Stimulated activated CD4-positive, alpha-beta T cell treated with anti-CD3 and anti-CD28 coated beads, Interleukin-15, amount 100 ng/mL, for 24 hours (primary cell): ENCODE data around the gene SNX22.

ENCODE experiments used
- DNase-seq: peaks from one replicate; pipeline ENCODE4 v3.0.0-alpha.2; 2020

SNX22 gene

GRCh38 chr15:64134345-64134829 is 17.1 kb upstream of the SNX22 start:
- no peak for DNase-seq

- DNase-seq = no peak
Measured at GRCh38 chr15:64136347-64136746, 15.2 kb upstream of the SNX22 start.

DNA sequence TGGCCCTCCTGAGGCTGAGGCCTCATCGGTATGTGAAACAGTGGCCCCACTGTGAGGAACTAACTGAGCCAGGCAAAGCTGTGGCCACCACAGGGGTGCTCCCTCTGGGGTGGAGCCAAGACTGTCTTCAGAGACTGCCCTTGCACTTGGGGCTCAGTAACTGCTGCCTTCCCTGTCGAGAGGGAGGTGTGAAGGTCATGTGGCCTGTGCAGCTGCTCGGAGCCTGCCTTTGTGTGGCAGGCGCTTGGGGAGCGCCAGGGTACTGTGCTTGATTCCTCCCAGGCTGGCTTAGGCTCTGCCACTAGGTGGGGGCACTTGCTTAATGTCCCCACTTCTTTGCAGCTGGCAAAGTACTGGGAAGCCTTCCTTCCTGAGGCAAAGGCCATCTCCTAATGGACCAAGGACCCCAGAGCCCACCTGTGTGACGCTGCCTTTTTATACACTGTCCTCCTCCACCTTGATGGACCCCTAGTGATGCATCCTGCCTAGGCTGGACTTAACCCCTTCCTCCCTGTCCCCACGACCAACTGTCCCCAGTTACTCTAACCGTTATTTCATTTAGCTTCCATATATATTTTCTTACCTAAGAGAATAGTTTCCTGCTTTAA is 14.2 kb upstream of the SNX22 start:
- no peak for DNase-seq

GRCh38 chr15:64138331-64138941 is 13.1 kb upstream of the SNX22 start:
- no peak for DNase-seq

DNA sequence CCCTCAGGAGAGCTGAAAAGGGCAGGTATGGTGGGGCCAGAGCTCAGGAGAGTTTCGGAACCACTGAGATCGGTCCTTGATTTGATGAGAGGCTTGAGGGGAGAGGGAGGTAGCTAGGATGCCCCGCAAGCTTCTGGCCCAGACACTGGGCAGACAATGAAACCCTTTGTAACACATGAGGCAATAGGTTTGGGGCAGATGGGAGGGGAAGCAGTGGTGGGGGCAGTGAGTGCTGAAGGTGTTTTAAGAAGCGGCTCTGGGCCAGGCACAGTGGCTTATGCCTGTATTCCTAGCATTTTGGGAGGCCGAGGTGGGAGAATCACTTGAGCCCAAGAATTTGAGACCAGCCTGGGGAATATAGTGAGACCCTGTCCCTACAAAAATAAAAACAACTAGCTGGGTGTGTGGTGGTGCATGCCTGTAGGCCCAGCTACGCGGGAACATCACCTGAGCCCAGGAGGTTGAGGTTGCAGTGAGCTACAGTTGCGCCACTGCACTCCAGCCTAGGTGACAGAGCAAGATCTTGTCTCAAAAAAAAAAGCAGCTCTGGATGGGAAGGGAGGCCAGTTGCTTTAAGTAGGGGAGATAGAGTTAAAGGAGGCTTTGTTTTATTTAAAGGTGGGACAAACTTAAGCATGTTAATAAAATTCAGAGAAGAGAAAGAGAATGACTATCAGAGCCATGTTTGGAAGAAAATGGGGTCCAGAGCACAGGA is 9.6 kb upstream of the SNX22 start:
- no peak for DNase-seq

DNA sequence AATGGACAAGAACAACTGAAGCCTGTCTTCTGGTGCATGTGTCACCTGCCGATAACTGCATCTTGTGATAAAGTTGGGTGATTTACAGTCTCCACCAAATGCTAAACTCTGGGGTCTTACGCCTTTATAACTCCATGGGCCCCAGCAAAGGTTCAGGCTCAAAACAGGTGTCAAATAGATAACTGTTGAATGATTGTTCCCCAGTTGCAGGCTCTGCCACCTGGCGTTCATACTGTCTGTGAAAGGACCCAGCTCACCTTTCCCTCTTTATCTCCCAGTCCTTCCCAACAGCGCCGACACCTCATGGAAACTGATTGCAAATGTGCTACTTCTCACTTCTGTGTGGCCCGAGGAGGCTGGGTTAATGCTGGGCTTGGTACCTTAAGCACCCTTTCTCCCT is 8.3 kb upstream of the SNX22 start:
- DNase-seq = no peak

DNA sequence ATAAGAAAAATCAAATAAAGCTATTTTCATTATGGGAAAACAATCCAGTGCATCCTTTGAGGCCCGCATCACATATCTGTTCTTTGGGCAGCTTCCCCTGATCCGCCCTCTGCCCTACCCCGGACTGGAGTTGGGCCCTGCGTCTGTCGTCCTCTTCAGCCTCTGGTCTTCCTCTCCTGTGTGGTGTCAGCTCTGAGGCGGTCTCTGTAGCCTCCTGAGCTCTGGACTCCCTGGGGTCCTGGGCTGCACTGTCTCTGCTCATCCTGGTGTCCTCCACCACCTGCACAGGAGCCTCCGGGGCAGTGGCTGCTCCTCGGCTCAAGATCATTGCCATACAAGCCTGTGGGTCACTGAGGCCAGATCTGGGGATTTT is 7.4 kb upstream of the SNX22 start:
- DNase-seq = no peak

- DNase-seq = no peak
Measured at GRCh38 chr15:64144565-64145281, 6.8 kb upstream of the SNX22 start.

DNA sequence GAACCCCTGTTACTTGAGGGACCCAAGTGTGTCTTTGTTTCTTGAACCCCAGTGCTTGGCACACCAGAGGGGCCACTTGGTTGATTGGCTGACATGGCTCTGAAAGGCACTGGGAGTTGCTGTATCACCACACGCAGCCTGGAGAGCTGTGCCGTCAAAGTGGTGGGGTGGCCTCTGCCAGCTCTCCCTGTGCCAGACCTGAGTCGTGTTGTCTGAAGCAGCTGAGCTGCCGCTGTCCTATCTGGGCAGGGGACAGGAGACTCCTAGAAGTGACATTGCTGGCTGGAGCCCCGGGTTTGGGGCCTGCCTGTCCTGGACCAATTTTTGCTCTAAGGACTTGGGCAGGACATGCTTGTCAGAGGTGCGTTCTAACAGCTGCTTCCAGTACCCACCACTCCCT is 5.5 kb upstream of the SNX22 start:
- no peak for DNase-seq

DNA sequence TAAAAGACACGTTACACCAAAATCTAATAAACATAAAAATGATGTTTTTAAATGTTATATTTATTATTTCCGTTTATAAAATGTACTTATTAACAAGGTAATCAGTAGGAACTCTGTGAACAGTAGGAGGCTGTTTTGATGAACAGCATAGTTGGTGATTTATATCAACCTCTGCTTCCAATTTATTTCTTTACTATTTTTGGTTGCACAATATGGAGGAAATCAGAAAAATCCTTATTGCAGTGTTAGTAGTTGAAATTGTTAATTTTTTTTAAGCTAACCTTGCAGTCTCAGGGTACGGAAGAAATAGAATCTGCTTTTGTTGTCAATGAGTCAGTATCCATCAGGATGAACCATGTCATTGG is 5.0 kb upstream of the SNX22 start:
- DNase-seq = no peak

DNA sequence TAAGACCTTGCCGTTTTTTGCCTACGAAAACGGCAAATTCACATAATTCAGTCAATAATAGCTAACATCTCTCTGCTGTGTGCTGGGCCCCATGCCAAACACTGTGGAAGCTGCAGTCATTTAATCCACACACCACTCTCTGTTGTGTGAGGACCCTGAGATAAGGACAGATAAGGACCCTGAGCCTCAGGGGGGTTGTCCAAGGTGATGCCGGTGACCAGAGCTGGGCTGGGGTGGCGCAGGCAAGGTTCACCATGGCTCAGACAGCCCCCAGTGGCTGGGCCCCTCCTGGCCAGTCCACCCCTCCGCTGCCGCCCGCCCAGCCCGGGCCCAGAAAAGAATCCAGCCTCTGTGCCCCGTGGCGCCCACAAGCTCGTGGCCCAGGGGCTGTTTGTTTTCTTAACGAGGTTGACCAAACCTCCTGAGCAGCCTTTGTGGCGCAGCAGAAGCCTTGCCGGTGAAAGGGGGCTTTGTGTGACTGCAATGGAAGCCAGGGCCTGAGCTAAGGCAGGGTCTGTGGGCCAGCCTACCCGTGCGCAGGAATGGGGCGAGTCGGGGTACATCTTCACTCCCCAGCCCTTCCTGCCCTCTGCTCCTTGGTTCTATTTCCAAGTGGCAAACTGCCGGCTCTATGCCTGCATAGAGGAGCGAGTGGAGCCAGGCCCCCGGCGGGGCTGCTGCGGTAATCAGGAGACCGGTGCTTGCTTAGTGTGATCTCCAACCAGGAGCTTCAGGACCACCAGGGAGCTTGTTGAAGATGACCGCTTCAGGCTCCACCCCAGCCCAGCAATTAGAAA is 4.4 kb upstream of the SNX22 start:
- no peak for DNase-seq

GRCh38 chr15:64148168-64148567 is 3.4 kb upstream of the SNX22 start:
- no peak for DNase-seq

GRCh38 chr15:64148581-64148980 is 3.0 kb upstream of the SNX22 start:
- no peak for DNase-seq

DNA sequence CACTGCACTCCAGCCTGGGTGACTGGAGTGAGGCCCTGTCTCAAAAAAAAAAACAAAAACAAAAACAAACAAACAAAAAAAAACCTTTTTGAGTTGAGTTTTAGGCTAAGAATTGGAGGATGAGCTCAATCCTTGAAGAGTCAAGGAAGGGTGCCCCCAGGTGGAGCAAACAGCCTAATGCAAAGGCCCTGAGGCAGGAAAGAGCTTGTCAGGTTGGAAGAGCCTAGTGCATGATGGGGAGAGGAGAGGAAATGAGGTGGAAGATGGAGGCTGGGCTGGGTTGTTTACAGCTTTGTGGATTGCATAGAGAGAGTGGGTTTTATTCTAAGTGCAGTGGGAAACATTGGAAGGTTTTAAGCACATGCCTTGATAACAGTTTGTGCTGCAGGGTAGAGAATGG is 2.1 kb upstream of the SNX22 start:
- DNase-seq = peak; percentile 40

GRCh38 chr15:64149893-64150578 is 1.5 kb upstream of the SNX22 start:
- no peak for DNase-seq

DNA sequence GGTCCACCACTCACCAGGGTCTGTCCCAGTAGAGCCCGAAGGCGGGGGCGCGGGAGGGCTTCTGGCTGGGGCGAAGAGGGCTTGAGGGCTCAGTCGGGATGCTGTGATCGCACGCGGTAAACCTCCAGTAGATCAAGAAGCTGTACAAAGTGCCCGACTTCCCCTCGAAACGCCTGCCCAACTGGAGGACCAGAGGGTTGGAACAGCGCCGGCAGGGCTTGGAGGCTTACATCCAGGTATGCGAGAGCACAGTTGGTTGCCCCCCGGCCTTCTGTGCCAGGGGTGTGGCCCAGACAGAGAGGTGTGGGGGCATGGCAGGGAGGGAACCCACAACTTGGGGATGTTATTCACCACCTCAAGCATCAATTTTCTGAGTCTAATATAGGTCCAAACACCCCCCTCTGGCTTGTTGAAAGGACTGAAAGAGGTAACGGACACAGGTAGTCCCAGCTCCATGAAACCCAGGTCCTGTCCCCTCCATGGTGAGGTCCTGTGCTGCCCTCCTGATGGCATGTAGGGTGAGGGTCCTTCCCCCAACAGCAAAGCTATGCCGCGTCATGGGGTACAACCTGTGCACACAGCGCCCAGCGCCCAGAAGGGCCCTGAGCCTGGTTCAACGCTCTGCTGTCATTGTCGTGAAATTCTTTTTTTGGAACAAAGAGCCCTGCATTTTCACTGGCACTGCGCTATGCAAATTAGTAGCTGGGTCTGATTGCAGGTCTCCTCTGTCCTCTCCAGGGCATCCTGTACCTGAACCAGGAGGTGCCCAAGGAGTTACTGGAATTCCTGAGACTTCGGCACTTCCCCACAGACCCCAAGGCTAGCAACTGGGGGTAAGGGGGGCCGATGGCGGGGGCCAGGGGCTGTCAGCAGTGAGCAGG is 1.2 kb downstream of the SNX22 start:
- DNase-seq = peak; percentile 32

DNA sequence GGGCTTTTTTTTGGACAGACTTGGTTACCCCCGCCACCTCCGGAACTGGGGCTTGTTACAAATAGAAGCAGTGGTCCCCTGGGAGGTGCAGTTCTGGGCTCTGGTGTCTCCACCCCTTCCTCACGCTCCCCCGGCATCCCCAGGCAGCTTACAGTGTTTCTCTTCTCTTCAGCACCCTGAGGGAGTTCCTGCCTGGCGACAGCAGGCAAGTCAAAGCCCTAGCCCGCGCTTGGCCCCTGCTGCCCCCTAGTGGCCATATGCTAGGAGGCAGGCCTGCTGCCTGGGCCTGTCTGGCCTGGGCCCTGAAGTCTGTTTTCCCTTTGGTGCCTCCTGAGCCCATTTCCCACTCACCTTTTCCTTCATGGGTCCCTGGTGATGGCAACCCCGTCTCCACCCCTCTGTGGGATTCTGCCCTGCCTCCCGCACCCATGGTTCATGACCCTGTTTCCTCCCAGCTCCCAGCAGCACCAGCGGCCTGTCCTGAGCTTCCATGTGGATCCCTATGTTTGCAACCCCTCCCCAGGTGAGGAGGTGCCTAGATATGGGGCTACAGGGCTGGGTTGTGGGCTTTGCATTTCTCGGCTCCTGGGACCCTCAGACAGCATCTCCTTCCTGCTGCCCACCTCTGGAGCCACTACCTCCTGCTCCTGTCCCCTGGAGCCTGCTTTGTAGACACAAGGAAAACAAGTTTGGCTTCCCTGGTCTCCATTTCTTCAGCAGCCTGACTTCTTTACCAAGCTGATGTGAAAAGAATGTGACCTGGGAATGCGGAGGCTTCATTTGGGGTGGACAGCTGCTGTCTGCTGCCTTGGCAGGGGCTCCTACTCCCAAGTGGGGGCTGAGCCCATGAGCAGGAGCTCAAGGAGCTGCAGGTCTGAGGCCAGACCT is 2.2 kb downstream of the SNX22 start:
- DNase-seq = peak; percentile 94

- DNase-seq = no peak
Measured at GRCh38 chr15:64155802-64156651, 4.5 kb downstream of the SNX22 start.

DNA sequence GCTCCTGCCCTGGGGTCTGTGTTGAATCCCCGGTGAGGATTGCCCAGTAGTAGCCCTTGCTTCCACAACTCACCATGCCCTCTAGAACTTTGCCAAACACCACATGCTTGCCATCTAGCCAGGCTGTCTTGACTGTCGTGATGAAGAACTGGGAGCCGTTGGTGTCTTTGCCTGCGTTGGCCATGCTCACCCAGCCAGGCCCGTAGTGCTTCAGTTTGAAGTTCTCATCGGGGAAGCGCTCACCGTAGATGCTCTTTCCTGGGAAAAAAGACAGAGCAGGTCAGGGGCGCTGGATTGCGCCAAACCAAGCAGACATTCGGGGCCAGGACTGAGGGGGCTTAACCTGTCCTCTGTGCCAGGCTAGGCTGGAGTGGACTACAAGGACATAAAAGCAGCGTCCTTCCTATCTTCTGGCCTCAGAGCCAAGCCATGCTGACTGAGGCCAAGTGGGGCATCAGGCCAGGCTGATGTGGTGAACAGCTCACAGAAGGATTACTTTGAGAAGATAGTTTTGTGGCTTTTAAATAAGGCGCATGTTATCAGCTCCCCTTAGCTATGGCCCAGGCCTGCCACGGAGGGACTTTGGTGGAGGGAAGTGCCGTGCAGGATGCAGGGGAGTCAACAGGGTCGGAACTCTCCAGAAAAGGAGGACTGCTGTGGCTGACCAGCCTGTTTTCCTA is 5.3 kb downstream of the SNX22 start:
- no peak for DNase-seq
